Gastrocnemius medialis (tissue), 4 donors: ENCODE data around the gene PNMA5. TPM values are rescaled to one million over a fixed set of nuclear protein-coding genes. Genes with fewer than 3 reads are reported as not detected.

Source experiments
- ATAC-seq, 2 donors: fragments of 150-250 bp; one replicate each; pipeline ENCODE4 v1.9.1; 2016
- DNase-seq, 2 donors: peaks; one replicate each; pipeline ENCODE4 v3.0.0-alpha.2; 2019
- H3K27ac ChIP-seq, 4 donors: fragments of 200-600 bp; sonication (generic); 1 replicate in 1 of 4; 2 replicates in 3 of 4; pipeline ENCODE4 v1.5.1; 2016 to 2018; ENCODE audit warnings: mild to moderate bottlenecking in 2 of 4, moderate library complexity in 1 of 4
- H3K27me3 ChIP-seq, 3 donors: fragments of 200-600 bp; sonication (generic) in 2 of 3; 1 replicate in 1 of 3; 2 replicates in 2 of 3; pipeline versions ENCODE4 v1.5.1 to v1.6.0; 2016 to 2019; ENCODE audit warnings: mild to moderate bottlenecking in 1 of 3, moderate library complexity in 1 of 3
- H3K36me3 ChIP-seq, 2 donors: fragments of 200-600 bp; sonication (generic) in 1 of 2; one replicate each; pipeline ENCODE4 v1.5.1; 2017 to 2018
- H3K4me1 ChIP-seq, 2 donors: fragments of 200-600 bp; sonication (generic) in 1 of 2; one replicate each; pipeline ENCODE4 v1.5.1; 2016 to 2017; ENCODE audit warnings: mild to moderate bottlenecking in 2 of 2
- H3K4me3 ChIP-seq, 4 donors: fragments of 200-600 bp; sonication (generic) in 3 of 4; 1 replicate in 1 of 4; 2 replicates in 3 of 4; pipeline ENCODE4 v1.5.1; 2016 to 2019; ENCODE audit warnings: mild to moderate bottlenecking in 2 of 4
- H3K9me3 ChIP-seq, 3 donors: fragments of 200-600 bp; sonication (generic) in 2 of 3; 1 replicate in 1 of 3; 2 replicates in 2 of 3; pipeline ENCODE4 v1.5.1; 2016 to 2019
- POLR2A ChIP-seq, 2 donors: fragments of 450-650 bp; IDR thresholded peaks; one replicate each; pipeline ENCODE4 v1.6.1; 2017; ENCODE audit warnings: antibody characterized with exemption in 2 of 2, mild to moderate bottlenecking in 2 of 2, moderate library complexity in 2 of 2
- in situ Hi-C, 4 donors: fragments of 200-750 bp; cut with MboI; loops; one replicate each; pipeline versions ENCODE4 v1.15.0 to v1.8.0; 2017; ENCODE audit warnings: low sequenced_read_pairs in 4 of 4
- intact Hi-C: fragments of 100-400 bp; cut with DNase I; formaldehyde crosslinking; loops from one replicate; pipeline ENCODE4 v1.15.1; 2023; ENCODE audit warnings: low total_unique reads
- total RNA-seq, 4 donors: library from RNA; depleted of rRNA; stranded (reverse); fragments of >200 nt; gene quantifications; one replicate each; pipeline versions ENCODE4 v1.1.0 to v1.2.3, GENCODE V29; 2016
- TF ChIP-seq, protein P1 (sequence below), 5 experiments: fragments of 450-650 bp in 3 of 5; fragments of 200-600 bp in 2 of 5; sonication (generic) in 2 of 5; IDR thresholded peaks in 4 of 5; conservative IDR thresholded peaks in 1 of 5; 1 replicate in 4 of 5; 2 replicates in 1 of 5; pipeline ENCODE4 v1.5.1; 2016 to 2019; ENCODE audit warnings: antibody characterized with exemption in 5 of 5, mild to moderate bottlenecking in 3 of 5, moderate library complexity in 3 of 5

The PNMA5 gene
- total RNA-seq, 4 donors from 2014 or later, result not detected

- TF ChIP-seq, protein P1, sequence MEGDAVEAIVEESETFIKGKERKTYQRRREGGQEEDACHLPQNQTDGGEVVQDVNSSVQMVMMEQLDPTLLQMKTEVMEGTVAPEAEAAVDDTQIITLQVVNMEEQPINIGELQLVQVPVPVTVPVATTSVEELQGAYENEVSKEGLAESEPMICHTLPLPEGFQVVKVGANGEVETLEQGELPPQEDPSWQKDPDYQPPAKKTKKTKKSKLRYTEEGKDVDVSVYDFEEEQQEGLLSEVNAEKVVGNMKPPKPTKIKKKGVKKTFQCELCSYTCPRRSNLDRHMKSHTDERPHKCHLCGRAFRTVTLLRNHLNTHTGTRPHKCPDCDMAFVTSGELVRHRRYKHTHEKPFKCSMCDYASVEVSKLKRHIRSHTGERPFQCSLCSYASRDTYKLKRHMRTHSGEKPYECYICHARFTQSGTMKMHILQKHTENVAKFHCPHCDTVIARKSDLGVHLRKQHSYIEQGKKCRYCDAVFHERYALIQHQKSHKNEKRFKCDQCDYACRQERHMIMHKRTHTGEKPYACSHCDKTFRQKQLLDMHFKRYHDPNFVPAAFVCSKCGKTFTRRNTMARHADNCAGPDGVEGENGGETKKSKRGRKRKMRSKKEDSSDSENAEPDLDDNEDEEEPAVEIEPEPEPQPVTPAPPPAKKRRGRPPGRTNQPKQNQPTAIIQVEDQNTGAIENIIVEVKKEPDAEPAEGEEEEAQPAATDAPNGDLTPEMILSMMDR (IDR thresholded peaks at IDR 0.05 in 4 of 5, conservative IDR thresholded peaks at IDR 0.05 in 1 of 5), result no peak
- TF ChIP-seq POLR2A (IDR thresholded peaks at IDR 0.05), result no peak
- ATAC-seq (no peak), DNase-seq (no peak)
- Histone ChIP-seq H3K4me3 (no peak overlapping the region), H3K36me3 (no peaks in the 10 kb centered on the region), H3K27ac (no peak overlapping the region), H3K4me1 (no peaks in the 10 kb centered on the region), H3K9me3 (no peaks in the 10 kb centered on the region), H3K27me3 (no peaks in the 10 kb centered on the region)
- intact Hi-C loops, result no loop called here
- in situ Hi-C loops, result loop anchor here in 3 of 4 donors (10.0 to 25.0 kb wide), 5 partner anchors 369 to 994 kb away; partner anchors contain the start of genes ATP2B3 (in 2 of the 3), HCFC1 (in 1 of the 3), PNCK (in 1 of the 3) and TMEM187 (in 1 of the 3)
Measured at GRCh38 chrX:152968193-152968592, 25.7 kb downstream of the PNMA5 start.

- DNase-seq (no peak), ATAC-seq (no peak)
- Histone ChIP-seq H3K4me1 (peaks cover 0 to 2% of the 10 kb centered on the region in 2 donors), H3K27ac (no peak overlapping the region), H3K9me3 (no peaks in the 10 kb centered on the region), H3K36me3 (no peaks in the 10 kb centered on the region), H3K27me3 (no peaks in the 10 kb centered on the region), H3K4me3 (no peak overlapping the region)
- in situ Hi-C loops, result loop anchor here in 3 of 4 donors (10.0 to 25.0 kb wide), 5 partner anchors 377 to 1002 kb away; partner anchors contain the start of genes ATP2B3 (in 2 of the 3), HCFC1 (in 1 of the 3), PNCK (in 1 of the 3) and TMEM187 (in 1 of the 3)
- intact Hi-C loops, result no loop called here
- TF ChIP-seq POLR2A (IDR thresholded peaks at IDR 0.05), result no peak
- TF ChIP-seq, protein P1 (IDR thresholded peaks at IDR 0.05 in 4 of 5, conservative IDR thresholded peaks at IDR 0.05 in 1 of 5), result no peak
Measured at GRCh38 chrX:152960115-152960514, 33.8 kb downstream of the PNMA5 start.

GRCh38 chrX:152959626-152960025 is 34.3 kb downstream of the PNMA5 start:
- intact Hi-C loops, result loop anchor here (1.0 to 10.0 kb wide), 3 partner anchors 548 to 995 kb away; no protein-coding TSS in a partner anchor
- no peak overlapping the region for H3K27ac ChIP-seq
- no peak for TF ChIP-seq POLR2A (IDR thresholded peaks at IDR 0.05)
- H3K4me1 ChIP-seq, result peaks cover 0 to 2% of the 10 kb centered on the region in 2 donors
- no peaks in the 10 kb centered on the region for H3K27me3 ChIP-seq
- in situ Hi-C loops, result loop anchor here in 3 of 4 donors (10.0 to 25.0 kb wide), 5 partner anchors 378 to 1003 kb away; partner anchors contain the start of genes ATP2B3 (in 2 of the 3), HCFC1 (in 1 of the 3), PNCK (in 1 of the 3) and TMEM187 (in 1 of the 3)
- no peaks in the 10 kb centered on the region for H3K9me3 ChIP-seq
- no peak overlapping the region for H3K4me3 ChIP-seq
- no peaks in the 10 kb centered on the region for H3K36me3 ChIP-seq
- ATAC-seq (no peak), DNase-seq (no peak)

GRCh38 chrX:152958524-152959465 is 35.1 kb downstream of the PNMA5 start:
- no peaks in the 10 kb centered on the region for H3K9me3 ChIP-seq
- H3K4me1 ChIP-seq, result peaks cover 0 to 2% of the 10 kb centered on the region in 2 donors
- H3K36me3 ChIP-seq, result no peaks in the 10 kb centered on the region
- peak overlapping the region; percentile 65 to 81 (median 68) for H3K27ac ChIP-seq
- DNase-seq (peak; percentile 56 to 84), ATAC-seq (peak; percentile 95 to 97)
- intact Hi-C loops (loop anchor here (1.0 to 10.0 kb wide), 3 partner anchors 549 to 996 kb away; no protein-coding TSS in a partner anchor), in situ Hi-C loops (loop anchor here in 3 of 4 donors (25.0 kb wide), 4 partner anchors 379 to 1004 kb away; partner anchors contain the start of genes ATP2B3 (in 2 of the 3), HCFC1 (in 1 of the 3), PNCK (in 1 of the 3) and TMEM187 (in 1 of the 3))
- no peaks in the 10 kb centered on the region for H3K27me3 ChIP-seq
- H3K4me3 ChIP-seq, result peak overlapping the region; percentile 39 to 52 (median 46)
- TF ChIP-seq, protein P1 (IDR thresholded peaks at IDR 0.05 in 4 of 5, conservative IDR thresholded peaks at IDR 0.05 in 1 of 5), result peak; percentile 83 to 93 (median 89)
- no peak for TF ChIP-seq POLR2A (IDR thresholded peaks at IDR 0.05)
